Parathyroid adenoma (tissue), 2 donors: ENCODE measurements around the gene DOK6.

Experiments used
- H2AFZ ChIP-seq: fragments of 300-600 bp; sonication (generic); one replicate; pipeline ENCODE4 v1.7.0; 2017; ENCODE audit warnings: antibody characterized with exemption, mild to moderate bottlenecking
- H3K27ac ChIP-seq: fragments of 300-600 bp; sonication (generic); one replicate; pipeline ENCODE4 v1.7.0; 2017
- H3K27me3 ChIP-seq: fragments of 300-600 bp; sonication (generic); one replicate; pipeline ENCODE4 v1.7.0; 2017; ENCODE audit warnings: low read length; ENCODE audit not compliant: control insufficient read depth, insufficient read depth
- H3K36me3 ChIP-seq: fragments of 300-600 bp; sonication (generic); one replicate; pipeline ENCODE4 v1.7.0; 2017; ENCODE audit warnings: low read length; ENCODE audit not compliant: control insufficient read depth, insufficient read depth
- H3K4me1 ChIP-seq: fragments of 300-600 bp; sonication (generic); one replicate; pipeline ENCODE4 v1.7.0; 2017; ENCODE audit warnings: control low read depth
- H3K4me2 ChIP-seq: fragments of 300-600 bp; sonication (generic); one replicate; pipeline ENCODE4 v1.7.0; 2017; ENCODE audit warnings: low read length
- H3K4me3 ChIP-seq: fragments of 300-600 bp; sonication (generic); one replicate; pipeline ENCODE4 v1.7.0; 2017; ENCODE audit warnings: low read depth, low read length
- H3K79me2 ChIP-seq: fragments of 300-600 bp; sonication (generic); one replicate; pipeline ENCODE4 v1.7.0; 2017; ENCODE audit warnings: control low read depth
- H3K9ac ChIP-seq: fragments of 300-600 bp; sonication (generic); one replicate; pipeline ENCODE4 v1.7.0; 2017; ENCODE audit warnings: mild to moderate bottlenecking
- H3K9me3 ChIP-seq: fragments of 300-600 bp; sonication (generic); one replicate; pipeline ENCODE4 v1.7.0; 2017; ENCODE audit warnings: low read length; ENCODE audit not compliant: control insufficient read depth
- TF ChIP-seq, protein P1 (sequence below): fragments of 300-600 bp; sonication (generic); IDR thresholded peaks from one replicate; pipeline ENCODE4 v1.7.0; 2017; ENCODE audit warnings: antibody characterized with exemption, mild to moderate bottlenecking
- donor health status: primary hyperparathyroidism.

DOK6 gene

DNA sequence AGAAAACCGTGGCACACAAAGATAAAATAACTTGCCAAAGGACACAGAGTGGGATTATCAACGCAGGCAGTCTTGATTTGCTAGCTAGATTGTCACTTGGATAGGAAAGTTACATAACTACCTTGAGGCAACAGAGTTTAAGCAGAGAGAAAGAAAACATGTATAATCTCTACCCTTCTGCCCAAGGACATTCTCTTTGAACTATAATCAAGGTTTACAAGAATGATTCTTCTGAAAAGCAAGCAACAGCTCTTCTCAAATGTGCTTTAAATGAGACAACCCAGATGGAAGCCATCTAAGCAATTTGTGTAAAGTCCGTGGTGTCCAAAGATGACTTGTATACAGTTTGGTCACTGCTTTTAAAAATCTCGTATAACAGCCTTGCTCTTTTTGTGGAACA, 369.6 kb downstream of the DOK6 start:
- H3K79me2 ChIP-seq = no peaks in the 10 kb centered on the region

DNA sequence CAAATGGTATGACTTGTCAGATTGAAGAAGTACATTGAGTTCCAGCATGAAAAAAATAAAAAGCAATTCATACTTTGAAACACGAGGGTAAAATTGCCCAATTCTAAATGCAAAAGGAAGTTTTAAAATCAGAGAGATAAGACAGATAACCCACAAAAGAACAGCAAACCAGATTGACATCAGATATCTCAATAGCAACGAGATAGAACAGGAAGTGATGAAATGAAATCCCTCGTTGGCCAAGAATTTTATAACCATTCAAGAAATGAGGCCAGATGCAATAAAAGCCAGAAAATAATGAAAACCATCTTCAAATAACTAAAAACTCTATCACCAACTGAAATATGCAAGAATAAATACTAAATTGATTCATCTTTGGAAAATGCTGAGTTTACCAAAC, 374.1 kb downstream of the DOK6 start:
- H2AFZ ChIP-seq = no peak overlapping the region
- no peaks in the 10 kb centered on the region for H3K79me2 ChIP-seq
- no peaks in the 10 kb centered on the region for H3K36me3 ChIP-seq
- no peak overlapping the region for H3K27ac ChIP-seq
- no peak overlapping the region for H3K4me3 ChIP-seq
- no peaks in the 10 kb centered on the region for H3K9me3 ChIP-seq
- no peaks in the 10 kb centered on the region for H3K4me1 ChIP-seq
- H3K9ac ChIP-seq = no peak overlapping the region
- H3K4me2 ChIP-seq = no peak overlapping the region
- TF ChIP-seq, protein P1, sequence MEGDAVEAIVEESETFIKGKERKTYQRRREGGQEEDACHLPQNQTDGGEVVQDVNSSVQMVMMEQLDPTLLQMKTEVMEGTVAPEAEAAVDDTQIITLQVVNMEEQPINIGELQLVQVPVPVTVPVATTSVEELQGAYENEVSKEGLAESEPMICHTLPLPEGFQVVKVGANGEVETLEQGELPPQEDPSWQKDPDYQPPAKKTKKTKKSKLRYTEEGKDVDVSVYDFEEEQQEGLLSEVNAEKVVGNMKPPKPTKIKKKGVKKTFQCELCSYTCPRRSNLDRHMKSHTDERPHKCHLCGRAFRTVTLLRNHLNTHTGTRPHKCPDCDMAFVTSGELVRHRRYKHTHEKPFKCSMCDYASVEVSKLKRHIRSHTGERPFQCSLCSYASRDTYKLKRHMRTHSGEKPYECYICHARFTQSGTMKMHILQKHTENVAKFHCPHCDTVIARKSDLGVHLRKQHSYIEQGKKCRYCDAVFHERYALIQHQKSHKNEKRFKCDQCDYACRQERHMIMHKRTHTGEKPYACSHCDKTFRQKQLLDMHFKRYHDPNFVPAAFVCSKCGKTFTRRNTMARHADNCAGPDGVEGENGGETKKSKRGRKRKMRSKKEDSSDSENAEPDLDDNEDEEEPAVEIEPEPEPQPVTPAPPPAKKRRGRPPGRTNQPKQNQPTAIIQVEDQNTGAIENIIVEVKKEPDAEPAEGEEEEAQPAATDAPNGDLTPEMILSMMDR = no peak
- no peaks in the 10 kb centered on the region for H3K27me3 ChIP-seq

More for the DNA sequence above, 369.6 kb downstream of the DOK6 start:
- Histone ChIP-seq H3K36me3 (no peaks in the 10 kb centered on the region), H3K4me2 (no peak overlapping the region), H3K27ac (no peak overlapping the region), H3K27me3 (no peaks in the 10 kb centered on the region), H3K9me3 (no peaks in the 10 kb centered on the region), H3K4me1 (no peaks in the 10 kb centered on the region), H3K4me3 (no peak overlapping the region), H3K9ac (no peak overlapping the region), H2AFZ (peak overlapping the region; percentile 0)
- TF ChIP-seq, protein P1 = no peak

DNA sequence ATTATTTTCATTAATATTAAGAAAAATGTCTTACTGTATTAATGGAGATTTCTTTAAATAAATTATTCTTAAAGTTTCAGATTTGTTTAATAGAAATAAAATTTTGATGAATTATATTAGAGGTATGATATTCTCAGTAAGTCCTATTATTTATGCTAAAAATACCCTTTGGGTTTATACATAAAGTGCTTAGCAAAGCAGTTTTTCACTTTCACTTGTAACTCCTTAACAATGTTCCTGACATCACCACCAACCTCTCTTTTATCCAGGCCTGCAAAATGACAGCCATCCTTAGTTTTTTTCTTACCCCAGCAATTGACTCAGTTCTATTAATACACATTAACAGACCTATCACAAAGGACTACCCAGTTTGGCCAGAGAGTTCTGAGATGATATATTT, 376.6 kb downstream of the DOK6 start:
- Histone ChIP-seq H3K27me3 (no peaks in the 10 kb centered on the region), H2AFZ (no peak overlapping the region), H3K9me3 (no peaks in the 10 kb centered on the region), H3K27ac (no peak overlapping the region), H3K4me1 (no peaks in the 10 kb centered on the region), H3K79me2 (no peaks in the 10 kb centered on the region), H3K36me3 (no peaks in the 10 kb centered on the region), H3K4me2 (no peak overlapping the region), H3K4me3 (no peak overlapping the region), H3K9ac (no peak overlapping the region)
- TF ChIP-seq, protein P1 = no peak

DNA sequence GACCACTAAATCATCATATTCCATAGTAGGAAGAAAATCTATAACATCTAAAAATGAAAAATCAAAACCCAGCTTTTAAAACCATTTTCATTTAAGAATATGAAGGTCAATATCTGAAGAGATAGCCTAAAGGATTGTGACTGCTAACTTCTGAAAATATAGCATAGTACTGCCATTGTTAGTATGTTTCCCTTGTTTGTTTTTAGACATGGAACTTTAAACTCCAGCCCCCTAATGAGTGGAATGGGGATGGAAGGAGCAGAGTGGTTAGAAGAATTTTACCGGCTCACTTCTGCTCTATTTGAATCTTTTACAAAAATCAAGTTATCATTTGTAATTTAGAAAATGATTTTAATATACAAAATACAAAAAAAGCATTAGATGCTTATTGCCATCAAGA, 378.0 kb downstream of the DOK6 start:
- Histone ChIP-seq H3K9ac (no peak overlapping the region), H3K36me3 (no peaks in the 10 kb centered on the region), H3K9me3 (no peaks in the 10 kb centered on the region)

DNA sequence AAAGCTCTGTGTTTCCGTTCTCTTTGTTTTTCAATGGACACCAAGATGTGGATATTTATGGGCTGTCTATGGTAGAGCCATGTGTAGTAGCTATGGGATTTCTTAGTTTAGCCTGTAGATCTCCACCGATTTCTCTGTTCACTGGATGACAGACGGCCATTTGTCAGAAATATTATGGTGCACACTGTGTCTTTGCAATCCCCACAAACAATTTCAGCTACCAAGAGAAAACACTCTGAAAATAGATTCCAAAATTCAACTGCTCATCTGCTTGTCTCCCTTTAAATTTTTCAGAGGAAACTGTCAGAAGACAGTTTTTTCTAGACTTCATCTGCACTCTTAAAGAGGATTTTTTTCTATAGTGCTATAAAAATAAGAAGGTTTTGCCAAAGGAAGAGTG, 380.2 kb downstream of the DOK6 start:
- Histone ChIP-seq H3K9me3 (no peaks in the 10 kb centered on the region), H3K27me3 (no peaks in the 10 kb centered on the region), H2AFZ (no peak overlapping the region), H3K4me2 (no peak overlapping the region), H3K36me3 (no peaks in the 10 kb centered on the region), H3K9ac (no peak overlapping the region), H3K79me2 (no peaks in the 10 kb centered on the region), H3K4me3 (no peak overlapping the region), H3K4me1 (no peaks in the 10 kb centered on the region), H3K27ac (no peak overlapping the region)
- TF ChIP-seq, protein P1 = no peak

More for the DNA sequence above, 378.0 kb downstream of the DOK6 start:
- H3K27me3 ChIP-seq = no peaks in the 10 kb centered on the region
- TF ChIP-seq, protein P1 = no peak
- no peak overlapping the region for H3K4me2 ChIP-seq
- H3K4me1 ChIP-seq = no peaks in the 10 kb centered on the region
- H3K4me3 ChIP-seq = no peak overlapping the region
- H3K27ac ChIP-seq = no peak overlapping the region
- H2AFZ ChIP-seq = no peak overlapping the region
- H3K79me2 ChIP-seq = no peaks in the 10 kb centered on the region
